Skeletal muscle cell (primary cell): ENCODE results near the gene WDR54.
"Not testable (repeated sequence)": the region's sequence is repeated elsewhere in the genome, so short reads cannot be mapped to it uniquely, and the experiment has no call there.

Experiments
- DNase-seq: peaks from one replicate; pipeline ENCODE4 v3.0.0-alpha.2; 2010; ENCODE audit warnings: low read depth
- H3K4me3 ChIP-seq: 2 replicates; pipeline ENCODE4 v1.5.1; 2011; ENCODE audit warnings: low read depth, mild to moderate bottlenecking, control low read depth, low read length, moderate library complexity

WDR54 gene

GRCh38 chr2:74424995-74425406, 3.5 kb downstream of the WDR54 start:
- H3K4me3 ChIP-seq = no peak overlapping the region

GRCh38 chr2:74425523-74425922, 4.0 kb downstream of the WDR54 start:
- no peak for DNase-seq
- no peak overlapping the region for H3K4me3 ChIP-seq

More at GRCh38 chr2:74424995-74425406, 3.5 kb downstream of the WDR54 start:
- DNase-seq = no peak

- no peak overlapping the region for H3K4me3 ChIP-seq
- DNase-seq = no peak
Measured at GRCh38 chr2:74426181-74426758, 4.7 kb downstream of the WDR54 start.

- DNase-seq = no peak
- no peak overlapping the region for H3K4me3 ChIP-seq
Measured at GRCh38 chr2:74427551-74427950, 6.0 kb downstream of the WDR54 start.

GRCh38 chr2:74428675-74429074, 7.1 kb downstream of the WDR54 start:
- no peak overlapping the region for H3K4me3 ChIP-seq
- DNase-seq = no peak

GRCh38 chr2:74429487-74430451, 8.2 kb downstream of the WDR54 start:
- no peak overlapping the region for H3K4me3 ChIP-seq
- no peak for DNase-seq

GRCh38 chr2:74430502-74430901, 9.0 kb downstream of the WDR54 start:
- no peak overlapping the region for H3K4me3 ChIP-seq
- DNase-seq = no peak

- H3K4me3 ChIP-seq = no peak overlapping the region
- DNase-seq = no peak
Measured at GRCh38 chr2:74436111-74436805, 14.7 kb downstream of the WDR54 start.

GRCh38 chr2:74436848-74437695, 15.5 kb downstream of the WDR54 start:
- no peak for DNase-seq

GRCh38 chr2:74438248-74438647, 16.7 kb downstream of the WDR54 start:
- H3K4me3 ChIP-seq = peak overlapping the region; percentile 20
- DNase-seq = no peak

More at GRCh38 chr2:74436848-74437695, 15.5 kb downstream of the WDR54 start:
- H3K4me3 ChIP-seq = no peak overlapping the region

- H3K4me3 ChIP-seq = peak overlapping the region; percentile 61
Measured at GRCh38 chr2:74439373-74439772, 17.8 kb downstream of the WDR54 start.

GRCh38 chr2:74439803-74440377, 18.4 kb downstream of the WDR54 start:
- DNase-seq = peak; percentile 52
- H3K4me3 ChIP-seq = peak overlapping the region; percentile 61

More at GRCh38 chr2:74439373-74439772, 17.8 kb downstream of the WDR54 start:
- no peak for DNase-seq

- H3K4me3 ChIP-seq = peak overlapping the region; percentile 61
- DNase-seq = peak; percentile 41
Measured at GRCh38 chr2:74440378-74441169, 19.0 kb downstream of the WDR54 start.

GRCh38 chr2:74441170-74441689, 19.7 kb downstream of the WDR54 start:
- H3K4me3 ChIP-seq = no peak overlapping the region
- no peak for DNase-seq

- DNase-seq = no peak
- H3K4me3 ChIP-seq = peak within 1 kb of the TSS; percentile 61
Measured at GRCh38 chr2:74441690-74442482, 20.4 kb downstream of the WDR54 start, which contains the start of gene RTKN. Gene RTKN (minus strand): TSS chr2:74441937. CDS start chr2:74441816, 121 bp downstream.

- not testable (repeated sequence) for H3K4me3 ChIP-seq, DNase-seq
Measured at GRCh38 chr2:74442483-74443297, 21.2 kb downstream of the WDR54 start.
